Stimulated activated CD4-positive, alpha-beta T cell treated with anti-CD3 and anti-CD28 coated beads, Interleukin-15, amount 100 ng/mL, for 24 hours (primary cell): ENCODE measurements around the gene SCGB1D4.
A peak's percentile ranks its signal among the peaks of the same experiment; 100 is the strongest.

Experiments used
- DNase-seq: peaks from one replicate; pipeline ENCODE4 v3.0.0-alpha.2; 2020

The SCGB1D4 gene

GRCh38 chr11:62273284-62273683 is 25.6 kb downstream of the SCGB1D4 start:
- DNase-seq, result no peak

GRCh38 chr11:62269654-62270278 is 29.1 kb downstream of the SCGB1D4 start, which contains the start of gene SCGB2A2:
Gene SCGB2A2, plus strand, starts transcription at chr11:62270158. Its CDS starts 59 bp downstream, at chr11:62270217.
- DNase-seq, result no peak

GRCh38 chr11:62267576-62267975 is 31.3 kb downstream of the SCGB1D4 start:
- no peak for DNase-seq

DNA sequence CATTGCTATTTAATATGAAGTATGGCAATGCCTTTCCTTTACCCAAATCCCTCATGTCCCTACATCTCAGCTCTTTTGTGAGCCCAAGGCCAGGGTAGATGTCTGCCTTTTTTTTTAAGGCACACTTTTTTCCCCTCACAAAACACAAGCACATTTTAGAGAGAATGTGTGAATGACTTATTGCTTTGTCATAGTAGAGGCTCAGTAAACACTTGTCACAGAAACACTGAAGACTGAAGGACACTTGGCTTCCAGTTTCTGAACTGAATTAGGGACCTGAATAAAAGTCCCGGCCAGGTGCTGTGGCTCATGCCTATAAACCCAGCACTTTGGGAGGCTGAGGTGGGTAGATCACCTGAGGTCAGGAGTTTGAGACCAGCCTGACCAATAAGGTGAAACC is 31.8 kb downstream of the SCGB1D4 start:
- DNase-seq, result no peak

GRCh38 chr11:62266558-62266957 is 32.3 kb downstream of the SCGB1D4 start:
- peak; percentile 42 for DNase-seq

DNA sequence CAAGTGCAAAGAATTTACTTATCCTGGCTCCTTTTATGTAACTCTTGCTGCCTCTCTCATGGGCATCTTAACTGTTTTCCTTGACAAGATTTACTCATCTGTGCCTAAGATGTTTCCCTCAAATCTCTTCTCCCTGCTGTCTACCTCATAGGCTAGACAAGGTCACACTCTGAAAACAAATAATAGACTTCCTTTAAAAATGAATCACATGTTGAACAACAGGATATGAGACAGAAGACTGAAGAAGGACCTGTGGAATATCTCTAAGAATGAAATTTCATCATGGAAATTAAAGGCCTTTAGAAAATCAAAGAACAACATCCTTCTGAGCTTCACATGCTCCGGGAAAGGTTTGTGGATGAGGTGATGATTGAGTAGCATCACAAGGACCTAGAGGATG is 34.9 kb downstream of the SCGB1D4 start:
- no peak for DNase-seq

DNA sequence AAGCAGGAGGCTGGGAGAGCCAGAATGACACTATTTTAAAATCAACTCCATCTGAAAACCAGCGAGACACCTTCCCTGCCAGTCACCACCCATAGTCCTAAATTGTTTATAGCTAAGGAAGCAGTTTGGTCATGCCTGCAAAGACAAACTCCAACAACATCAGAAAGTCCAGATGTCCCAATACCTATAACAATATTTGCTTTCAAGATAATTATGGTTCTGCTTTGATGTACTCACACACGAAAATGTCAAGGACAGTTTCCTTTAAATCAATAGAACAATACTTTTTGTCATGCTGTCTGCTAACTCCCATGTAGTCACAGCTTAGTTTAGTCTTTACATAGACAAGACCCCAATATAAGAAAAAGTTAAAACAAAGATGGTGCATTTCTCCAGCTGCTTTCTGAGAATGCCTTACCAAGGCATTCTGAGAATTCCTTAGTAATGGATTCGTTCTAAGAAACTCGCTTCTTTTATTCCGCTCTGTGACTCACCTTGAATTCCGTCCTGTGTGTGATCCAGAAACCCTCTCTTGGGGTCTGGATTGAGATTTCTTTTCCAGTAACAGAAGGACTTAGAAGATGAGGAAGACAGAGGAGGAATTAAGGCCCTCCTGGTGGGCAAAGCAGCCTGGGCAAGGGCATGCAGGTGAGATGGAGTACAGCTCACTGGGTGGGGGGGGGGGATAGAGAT is 38.5 kb downstream of the SCGB1D4 start:
- DNase-seq, result no peak

GRCh38 chr11:62256281-62256680 is 42.6 kb downstream of the SCGB1D4 start:
- DNase-seq, result no peak

DNA sequence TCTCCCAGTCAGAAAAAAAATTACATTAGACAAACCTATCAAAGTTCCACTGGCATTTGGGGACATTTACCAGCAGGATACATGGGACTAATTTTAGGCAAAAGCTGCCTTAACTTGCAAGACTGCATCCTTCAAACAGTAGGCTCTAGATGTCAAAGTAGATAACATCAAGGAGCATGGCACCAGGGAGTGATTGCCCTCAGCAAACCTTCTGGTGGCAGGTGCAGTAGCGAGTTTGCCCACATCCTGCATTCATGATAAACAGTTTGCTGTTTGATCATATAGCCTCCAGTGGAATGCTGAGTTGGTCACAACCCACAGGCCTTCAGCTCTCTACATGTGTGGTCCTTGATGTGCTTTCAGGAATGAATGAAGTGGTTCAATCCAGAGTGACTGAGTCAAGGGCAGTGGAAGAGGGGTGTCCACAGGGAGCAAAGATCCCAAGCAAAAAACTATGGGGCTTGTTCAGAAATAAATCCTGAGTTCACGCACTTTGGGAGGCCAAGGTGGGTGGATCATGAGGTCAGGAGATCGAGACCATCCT is 44.8 kb downstream of the SCGB1D4 start:
- DNase-seq, result no peak

DNA sequence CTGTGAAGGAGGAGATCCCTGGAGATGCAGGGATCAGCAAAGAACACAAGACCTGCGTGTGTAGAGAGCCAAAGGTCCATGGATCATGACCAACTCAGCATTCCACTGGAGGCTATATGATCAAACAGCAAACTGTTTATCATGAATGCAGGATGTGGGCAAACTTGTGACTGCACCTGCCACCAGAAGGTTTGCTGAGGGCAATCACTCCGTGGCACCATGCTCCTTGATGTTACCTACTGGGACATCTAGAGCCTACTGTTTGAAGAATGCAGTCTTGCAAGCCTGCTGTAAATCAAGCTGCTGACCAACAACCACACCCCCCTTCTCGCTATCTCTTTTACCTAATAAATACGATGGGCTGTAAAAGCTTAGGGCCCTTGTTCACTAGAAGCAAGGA is 47.2 kb downstream of the SCGB1D4 start:
- no peak for DNase-seq
